Measurements from ENCODE around the gene LRCH4. TPM values are rescaled to one million over a fixed set of nuclear protein-coding genes. Genes with fewer than 3 reads are reported as not detected.
A peak's percentile ranks its signal among the peaks of the same experiment; 100 is the strongest.

The LRCH4 gene
- total and polyA plus RNA-seq, 3 donors from 2014 or later = 159 to 378 (median 314) TPM

DNA sequence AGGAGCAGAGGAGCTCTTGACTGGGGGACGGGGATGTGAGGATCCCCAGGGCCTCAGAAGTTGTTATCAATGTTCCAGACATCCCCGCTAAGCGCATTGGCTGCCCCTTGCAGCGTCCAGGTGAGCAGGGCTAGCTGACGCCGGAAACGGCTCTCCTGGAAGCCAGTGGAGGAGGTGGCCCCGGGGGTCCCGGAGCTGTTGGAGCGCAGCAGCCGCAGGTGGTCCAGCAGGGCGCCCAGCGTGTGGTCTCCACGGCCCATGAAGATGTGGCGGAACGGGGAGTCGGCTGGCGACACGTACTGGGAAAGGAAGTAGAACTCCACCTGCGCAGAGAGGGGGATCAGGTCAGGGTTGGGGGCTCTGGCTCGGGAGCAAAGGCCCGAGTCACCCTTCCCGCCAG, 34.9 kb upstream of the LRCH4 start:
- intact Hi-C loops (cut with DNase I; ENCODE audit: low total_unique reads) = no loop called here
- Histone ChIP-seq H3K4me1 (no peaks in the 10 kb centered on the region), H3K36me3 (ENCODE audit: low read depth, missing control alignments) (no peaks in the 10 kb centered on the region), H3K27me3 (no peaks in the 10 kb centered on the region), H3K27ac (no peak overlapping the region), H3K4me3 (no peak overlapping the region), H3K9me3 (no peaks in the 10 kb centered on the region)
- WGBS, 2 donors = 94 to 96% methylated on average over 19 to 23 of the region's 23 CpGs
- DNase-seq = no peak
- TF ChIP-seq, protein P1, sequence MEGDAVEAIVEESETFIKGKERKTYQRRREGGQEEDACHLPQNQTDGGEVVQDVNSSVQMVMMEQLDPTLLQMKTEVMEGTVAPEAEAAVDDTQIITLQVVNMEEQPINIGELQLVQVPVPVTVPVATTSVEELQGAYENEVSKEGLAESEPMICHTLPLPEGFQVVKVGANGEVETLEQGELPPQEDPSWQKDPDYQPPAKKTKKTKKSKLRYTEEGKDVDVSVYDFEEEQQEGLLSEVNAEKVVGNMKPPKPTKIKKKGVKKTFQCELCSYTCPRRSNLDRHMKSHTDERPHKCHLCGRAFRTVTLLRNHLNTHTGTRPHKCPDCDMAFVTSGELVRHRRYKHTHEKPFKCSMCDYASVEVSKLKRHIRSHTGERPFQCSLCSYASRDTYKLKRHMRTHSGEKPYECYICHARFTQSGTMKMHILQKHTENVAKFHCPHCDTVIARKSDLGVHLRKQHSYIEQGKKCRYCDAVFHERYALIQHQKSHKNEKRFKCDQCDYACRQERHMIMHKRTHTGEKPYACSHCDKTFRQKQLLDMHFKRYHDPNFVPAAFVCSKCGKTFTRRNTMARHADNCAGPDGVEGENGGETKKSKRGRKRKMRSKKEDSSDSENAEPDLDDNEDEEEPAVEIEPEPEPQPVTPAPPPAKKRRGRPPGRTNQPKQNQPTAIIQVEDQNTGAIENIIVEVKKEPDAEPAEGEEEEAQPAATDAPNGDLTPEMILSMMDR (IDR thresholded peaks at IDR 0.05) = no peak
- TF ChIP-seq POLR2A (IDR thresholded peaks at IDR 0.05) = no peak

GRCh38 chr7:100620239-100620638, 34.3 kb upstream of the LRCH4 start:
- Histone ChIP-seq H3K9me3 (no peaks in the 10 kb centered on the region), H3K27me3 (no peaks in the 10 kb centered on the region), H3K4me1 (no peaks in the 10 kb centered on the region), H3K4me3 (no peak overlapping the region), H3K36me3 (ENCODE audit: low read depth, missing control alignments) (no peaks in the 10 kb centered on the region), H3K27ac (no peak overlapping the region)
- WGBS, 2 donors = 94 to 97% methylated on average over 6 of the region's 6 CpGs
- TF ChIP-seq, protein P1 (IDR thresholded peaks at IDR 0.05) = no peak
- intact Hi-C loops (cut with DNase I; ENCODE audit: low total_unique reads) = no loop called here
- DNase-seq = no peak

DNA sequence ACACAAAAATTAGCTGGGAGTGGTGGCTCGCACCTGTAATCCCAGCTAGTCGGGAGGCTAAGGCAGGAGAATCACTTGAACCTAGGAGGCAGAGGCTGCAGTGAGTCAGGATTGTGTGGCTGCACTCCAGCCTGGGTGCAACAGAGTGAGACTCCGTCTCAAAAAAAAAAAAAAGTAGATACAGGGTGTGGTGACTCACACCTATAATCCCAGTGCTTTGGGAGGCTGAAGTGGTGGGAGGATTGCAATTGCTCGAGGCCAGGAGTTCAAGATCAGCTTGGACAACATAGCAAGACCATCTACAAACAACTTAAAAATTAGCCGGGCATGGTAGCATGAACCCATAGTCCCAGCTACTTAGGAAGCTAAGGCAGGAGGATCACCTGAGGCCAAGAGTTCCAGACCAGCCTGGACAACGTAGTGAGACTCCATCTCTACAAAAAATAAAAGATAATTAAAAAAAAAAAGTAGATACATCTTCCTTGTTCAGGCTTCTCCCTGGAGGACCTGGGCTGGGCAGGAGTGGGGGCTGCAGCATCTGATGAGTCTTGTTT, 28.5 kb upstream of the LRCH4 start:
- TF ChIP-seq POLR2A (IDR thresholded peaks at IDR 0.05) = no peak
- TF ChIP-seq, protein P1 (IDR thresholded peaks at IDR 0.05) = no peak
- Histone ChIP-seq H3K4me3 (no peak overlapping the region), H3K27ac (no peak overlapping the region), H3K9me3 (no peaks in the 10 kb centered on the region), H3K4me1 (peaks cover 13% of the 10 kb centered on the region), H3K36me3 (ENCODE audit: low read depth, missing control alignments) (no peaks in the 10 kb centered on the region), H3K27me3 (no peaks in the 10 kb centered on the region)
- WGBS, 2 donors = 86 to 88% methylated on average over 6 of the region's 6 CpGs
- no peak for DNase-seq
- intact Hi-C loops (cut with DNase I; ENCODE audit: low total_unique reads) = no loop called here

DNA sequence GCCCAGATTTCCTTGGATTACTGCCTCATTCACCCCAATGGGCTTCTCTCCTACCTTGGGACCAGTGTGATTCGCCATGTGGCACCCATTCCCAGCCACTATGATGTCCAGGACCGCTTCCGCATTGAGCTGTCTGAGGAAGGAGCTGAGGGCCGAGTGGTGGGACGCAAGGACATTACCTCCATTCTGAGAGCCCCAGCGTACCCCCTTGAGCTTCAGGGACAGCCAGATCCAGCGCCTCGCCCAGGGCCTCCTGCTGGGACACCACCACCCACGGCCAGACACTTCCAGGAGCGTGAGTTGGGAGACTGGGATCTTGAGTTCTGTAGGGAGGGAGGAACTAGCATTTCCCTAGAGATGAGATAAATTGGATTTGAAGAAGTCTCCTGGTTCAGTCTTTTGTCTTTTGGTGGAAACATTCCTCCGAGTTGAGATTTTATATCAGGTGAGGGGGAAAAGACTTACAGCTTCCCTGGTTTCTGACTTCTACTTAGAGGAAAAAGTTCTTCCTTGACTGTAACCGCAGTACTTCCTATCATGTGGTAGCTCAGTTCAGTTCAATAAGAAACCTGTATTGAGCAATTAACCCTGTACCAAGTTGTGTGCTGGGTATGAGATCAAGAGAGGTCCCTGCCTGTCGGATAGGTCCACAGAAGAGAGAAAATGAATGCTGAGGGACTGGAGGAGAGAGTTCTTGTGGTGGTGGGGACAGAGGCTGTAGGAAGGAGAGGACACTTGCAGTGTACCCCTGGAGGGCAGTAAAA, 27.7 kb upstream of the LRCH4 start:
- intact Hi-C loops (cut with DNase I; ENCODE audit: low total_unique reads) = no loop called here
- no peaks in the 10 kb centered on the region for H3K27me3 ChIP-seq
- no peak for DNase-seq
- H3K27ac ChIP-seq = no peak overlapping the region
- peak overlapping the region in 1 of 2 donors; percentile 79 for H3K4me3 ChIP-seq
- TF ChIP-seq POLR2A (IDR thresholded peaks at IDR 0.05) = no peak
- TF ChIP-seq, protein P1 (IDR thresholded peaks at IDR 0.05) = no peak
- H3K4me1 ChIP-seq = peaks cover 13% of the 10 kb centered on the region
- WGBS, 2 donors = 82 to 86% methylated on average over 12 to 13 of the region's 13 CpGs
- H3K9me3 ChIP-seq = no peaks in the 10 kb centered on the region
- H3K36me3 ChIP-seq (ENCODE audit: low read depth, missing control alignments) = no peaks in the 10 kb centered on the region

Measured in testis (tissue), 3 donors.